Mesodermal cell (in vitro differentiated cells): Measurements from ENCODE around the gene PCDHA1.

Source experiments
- H3K27ac ChIP-seq: 2 replicates; pipeline ENCODE4 v1.7.0; 2013; ENCODE audit warnings: mild to moderate bottlenecking, low read depth, low read length, moderate library complexity; ENCODE audit not compliant: severe bottlenecking
- H3K36me3 ChIP-seq: 2 replicates; pipeline ENCODE4 v1.7.1; 2013; ENCODE audit warnings: mild to moderate bottlenecking, low read length, moderate library complexity; ENCODE audit not compliant: control insufficient read depth, insufficient read depth
- H3K4me1 ChIP-seq: one replicate; pipeline ENCODE4 v1.7.1; 2013; ENCODE audit warnings: mild to moderate bottlenecking, low read length; ENCODE audit not compliant: insufficient read depth, control insufficient read depth, poor library complexity, severe bottlenecking
- H3K4me3 ChIP-seq: 2 replicates; pipeline ENCODE4 v1.7.0; 2013; ENCODE audit warnings: low read length, control low read depth, mild to moderate bottlenecking; ENCODE audit not compliant: insufficient read depth, poor library complexity, severe bottlenecking; ENCODE audit errors: extremely low read depth
- H3K9me3 ChIP-seq: 2 replicates; pipeline ENCODE4 v1.7.1; 2013; ENCODE audit warnings: mild to moderate bottlenecking, low read length, moderate library complexity; ENCODE audit not compliant: control insufficient read depth
- WGBS, 2 experiments: methylation state at CpG; one replicate each; pipeline ENCODE4 v1.1.5; 2013; ENCODE audit warnings: missing lambda C conversion rate in 2 of 2; ENCODE audit not compliant: insufficient coverage in 2 of 2; 5-methylcytosine and 5-hydroxymethylcytosine counted together

Gene PCDHA1

DNA sequence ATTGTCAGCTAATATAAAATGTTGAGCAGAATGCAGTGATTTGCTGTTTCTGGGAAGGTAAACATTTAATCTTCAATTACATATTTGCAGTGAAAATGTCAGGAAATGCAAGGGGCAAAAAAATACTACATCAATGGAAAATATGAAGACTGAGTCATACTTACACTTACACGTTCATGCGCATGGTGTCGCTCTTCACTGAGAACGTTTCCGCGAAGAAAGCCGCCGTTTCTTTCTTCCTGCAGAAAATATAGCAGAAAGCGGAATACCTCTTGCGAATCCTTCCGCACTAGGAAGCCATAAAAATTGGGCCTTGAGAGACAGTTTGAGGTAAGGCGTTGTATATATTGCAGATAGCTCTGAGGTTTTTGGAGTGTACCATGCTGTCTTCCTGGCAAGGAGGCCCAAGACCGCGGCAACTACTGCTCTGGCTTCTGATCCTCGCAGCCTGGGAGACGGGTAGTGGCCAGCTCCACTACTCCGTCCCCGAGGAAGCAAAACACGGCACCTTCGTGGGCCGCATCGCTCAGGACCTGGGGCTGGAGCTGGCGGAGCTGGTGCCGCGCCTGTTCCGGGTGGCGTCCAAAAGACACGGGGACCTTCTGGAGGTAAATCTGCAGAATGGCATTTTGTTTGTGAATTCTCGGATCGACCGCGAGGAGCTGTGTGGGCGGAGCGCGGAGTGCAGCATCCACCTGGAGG, 96.1 kb downstream of the PCDHA1 start, which contains the start of gene PCDHA13:
Gene PCDHA13, plus strand, starts transcription at position 236 of the 702 bp plus-strand sequence. Its CDS starts 145 bp downstream, at position 381.
- WGBS, 2 experiments: 72 to 87% methylated on average over 13 to 19 of the region's 35 CpGs
- Histone ChIP-seq H3K4me3 (peak within 1 kb of the TSS; percentile 17), H3K36me3 (peaks cover 23% of the 10 kb centered on the region), H3K27ac (no peak within 1 kb of the TSS), H3K4me1 (no peaks in the 10 kb centered on the region), H3K9me3 (no peaks in the 10 kb centered on the region)

GRCh38 chr5:140882591-140882899, 96.6 kb downstream of the PCDHA1 start:
- Histone ChIP-seq H3K9me3 (no peaks in the 10 kb centered on the region), H3K27ac (no peak overlapping the region), H3K4me1 (no peaks in the 10 kb centered on the region), H3K36me3 (peaks cover 18% of the 10 kb centered on the region), H3K4me3 (peak overlapping the region; percentile 17)
- WGBS, 2 experiments: 60 to 64% methylated on average over 11 to 12 of the region's 12 CpGs

DNA sequence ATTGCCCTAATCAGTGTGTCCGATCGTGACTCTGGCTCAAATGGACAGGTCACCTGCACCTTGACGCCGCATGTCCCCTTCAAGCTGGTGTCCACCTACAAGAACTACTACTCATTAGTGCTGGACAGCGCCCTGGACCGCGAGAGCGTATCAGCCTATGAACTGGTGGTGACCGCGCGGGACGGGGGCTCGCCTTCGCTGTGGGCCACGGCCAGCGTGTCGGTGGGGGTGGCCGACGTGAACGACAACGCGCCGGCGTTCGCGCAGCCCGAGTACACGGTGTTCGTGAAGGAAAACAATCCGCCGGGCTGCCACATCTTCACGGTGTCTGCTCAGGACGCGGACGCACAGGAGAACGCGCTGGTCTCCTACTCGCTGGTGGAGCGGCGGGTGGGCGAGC, 97.4 kb downstream of the PCDHA1 start:
- no peak overlapping the region for H3K4me3 ChIP-seq
- H3K36me3 ChIP-seq: peaks cover 17% of the 10 kb centered on the region
- H3K9me3 ChIP-seq: no peaks in the 10 kb centered on the region
- H3K4me1 ChIP-seq: no peaks in the 10 kb centered on the region
- 95 to 97% methylated on average over 33 to 38 of the region's 41 CpGs for WGBS, 2 experiments
- H3K27ac ChIP-seq: no peak overlapping the region

GRCh38 chr5:140883927-140884697, 98.2 kb downstream of the PCDHA1 start:
- Histone ChIP-seq H3K4me3 (no peak overlapping the region), H3K9me3 (no peaks in the 10 kb centered on the region), H3K36me3 (peaks cover 17% of the 10 kb centered on the region), H3K4me1 (no peaks in the 10 kb centered on the region), H3K27ac (no peak overlapping the region)
- WGBS, 2 experiments: 96 to 98% methylated on average over 77 to 78 of the region's 79 CpGs

DNA sequence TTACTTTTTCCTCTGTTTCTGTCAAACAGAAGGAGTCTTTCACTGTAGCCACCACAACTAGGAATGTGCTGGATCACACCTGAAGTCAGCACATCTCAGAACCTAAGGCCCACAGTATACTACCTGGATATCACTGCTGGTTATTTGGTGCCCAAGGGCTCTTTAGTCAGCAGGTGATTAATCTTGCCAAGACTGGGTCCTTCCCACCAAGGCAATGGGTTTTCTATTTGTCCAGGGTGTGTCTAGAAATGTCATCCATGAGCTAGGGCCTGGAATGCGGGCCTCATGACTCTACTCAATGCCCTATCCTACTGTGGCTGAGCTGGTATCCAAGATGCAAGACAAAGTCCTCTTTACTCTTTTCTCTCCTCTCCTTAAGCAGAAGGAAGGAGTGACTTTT, 130.4 kb downstream of the PCDHA1 start:
- Histone ChIP-seq H3K4me3 (no peak overlapping the region), H3K9me3 (no peaks in the 10 kb centered on the region), H3K36me3 (no peaks in the 10 kb centered on the region), H3K4me1 (no peaks in the 10 kb centered on the region), H3K27ac (no peak overlapping the region)
- no CpG with 5 or more reads among the region's 1 CpG for WGBS, 2 experiments

DNA sequence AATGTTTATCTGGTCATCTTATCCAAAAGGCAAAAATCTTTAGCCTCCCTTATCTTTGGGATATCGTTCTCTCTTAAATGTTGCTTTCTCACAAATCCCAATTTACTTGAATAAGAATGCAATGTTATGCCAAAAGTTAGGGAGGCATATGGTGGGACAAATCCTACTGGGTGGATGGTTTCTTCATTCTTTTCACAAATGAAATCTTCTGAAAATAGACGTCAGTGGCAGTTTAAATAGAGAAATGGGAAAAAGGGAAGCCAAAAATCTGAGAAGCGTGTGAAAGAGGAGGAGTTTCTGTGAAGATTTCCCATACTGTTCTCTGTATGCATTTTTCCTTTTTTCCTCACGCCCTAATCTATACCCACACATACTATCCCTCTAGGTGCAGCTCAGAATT, 137.7 kb downstream of the PCDHA1 start:
- no peak overlapping the region for H3K27ac ChIP-seq
- H3K4me3 ChIP-seq: no peak overlapping the region
- whole genome bisulfite sequencing, 2 experiments: 73 to 78% methylated on average over 2 to 3 of the region's 4 CpGs
- no peaks in the 10 kb centered on the region for H3K9me3 ChIP-seq
- H3K36me3 ChIP-seq: no peaks in the 10 kb centered on the region
- no peaks in the 10 kb centered on the region for H3K4me1 ChIP-seq

DNA sequence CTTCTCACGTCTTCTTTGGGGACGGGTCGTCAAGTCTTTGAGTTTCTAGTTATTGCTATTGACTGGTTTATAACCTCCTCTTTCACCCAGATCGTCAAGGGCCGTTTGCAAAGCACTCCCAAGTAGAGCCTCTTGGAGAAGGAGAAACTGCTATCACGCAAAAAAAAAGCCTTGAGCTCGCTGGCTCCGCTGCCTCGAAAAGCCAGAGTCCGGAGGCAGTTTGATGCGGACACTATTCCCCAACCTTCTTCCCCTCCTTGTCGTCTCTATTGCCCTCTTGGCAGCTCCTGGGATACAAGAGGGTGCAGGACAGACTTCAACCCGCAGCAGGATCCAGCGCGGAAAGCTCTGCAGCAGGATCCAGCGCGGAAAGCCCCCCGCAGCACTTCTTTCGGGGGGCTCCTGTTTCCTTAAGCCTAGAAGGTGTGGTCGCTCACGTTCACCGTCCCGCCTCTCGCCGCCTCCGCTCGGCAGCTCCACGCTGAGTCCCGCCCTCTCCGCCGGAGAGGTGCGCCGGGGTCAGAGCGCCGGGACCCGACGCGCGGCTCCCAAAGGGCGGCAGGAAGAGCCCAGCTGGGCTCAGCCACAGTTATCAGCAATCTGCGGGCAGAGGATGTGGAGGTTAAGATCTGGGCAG, 140.0 kb downstream of the PCDHA1 start, which contains the start of gene PCDHAC1:
Gene PCDHAC1, plus strand, starts transcription at position 494 of the 637 bp plus-strand sequence. CDS start 594 bp downstream, outside the sequence.
- H3K36me3 ChIP-seq: no peaks in the 10 kb centered on the region
- no peaks in the 10 kb centered on the region for H3K4me1 ChIP-seq
- peak within 1 kb of the TSS; percentile 24 for H3K27ac ChIP-seq
- WGBS, 2 experiments: 0% methylated on average over 26 to 29 of the region's 41 CpGs
- H3K4me3 ChIP-seq: peak within 1 kb of the TSS; percentile 50
- H3K9me3 ChIP-seq: no peaks in the 10 kb centered on the region

- no peaks in the 10 kb centered on the region for H3K9me3 ChIP-seq
- H3K4me1 ChIP-seq: no peaks in the 10 kb centered on the region
- H3K36me3 ChIP-seq: no peaks in the 10 kb centered on the region
- H3K27ac ChIP-seq: peak overlapping the region; percentile 24
- H3K4me3 ChIP-seq: peak overlapping the region; percentile 50
- WGBS, 2 experiments: 4 to 11% methylated on average over 64 to 73 of the region's 74 CpGs
Observed at GRCh38 chr5:140926443-140927227, 140.7 kb downstream of the PCDHA1 start.

DNA sequence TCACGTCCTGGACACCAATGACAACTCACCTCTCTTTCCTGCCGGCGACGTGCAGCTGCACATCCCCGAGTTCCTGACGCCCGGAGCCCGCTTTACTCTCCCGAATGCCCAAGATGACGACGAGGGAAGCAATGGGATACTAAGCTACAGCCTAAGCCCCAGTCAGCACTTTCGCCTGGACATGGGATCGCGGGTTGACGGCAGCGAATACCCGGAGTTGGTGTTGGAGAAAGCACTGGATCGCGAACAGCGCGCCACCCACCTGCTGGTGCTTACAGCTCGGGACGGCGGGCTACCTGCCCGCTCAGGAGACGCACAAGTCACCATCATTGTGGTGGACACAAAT, 141.3 kb downstream of the PCDHA1 start:
- Histone ChIP-seq H3K27ac (no peak overlapping the region), H3K9me3 (no peaks in the 10 kb centered on the region), H3K4me3 (peak overlapping the region; percentile 50), H3K4me1 (no peaks in the 10 kb centered on the region), H3K36me3 (no peaks in the 10 kb centered on the region)
- WGBS, 2 experiments: 49 to 62% methylated on average over 26 of the region's 26 CpGs

GRCh38 chr5:140934964-140935606, 149.1 kb downstream of the PCDHA1 start:
- H3K27ac ChIP-seq: no peak overlapping the region
- no peaks in the 10 kb centered on the region for H3K9me3 ChIP-seq
- no peaks in the 10 kb centered on the region for H3K4me1 ChIP-seq
- WGBS, 2 experiments: 88 to 100% methylated on average over 1 to 3 of the region's 4 CpGs
- no peaks in the 10 kb centered on the region for H3K36me3 ChIP-seq
- H3K4me3 ChIP-seq: no peak overlapping the region
